SK-N-SH (cell line): Measurements from ENCODE around the gene GRK2. TPM values are rescaled to one million over a fixed set of nuclear protein-coding genes. Genes with fewer than 3 reads are reported as not detected.

Source experiments
- CTCF ChIA-PET: fragments of 300-600, 350-600 bp; formaldehyde crosslinking; extraction: SDS; loops from one replicate; lab custom pipeline; 2021; lab: Yijun Ruan, JAX
- POLR2A ChIA-PET: fragments of 350-600 bp; sonication (Branson Sonifier 250); formaldehyde crosslinking; extraction: SDS; loops from one replicate; lab custom pipeline; 2020; ENCODE audit warnings: antibody characterized with exemption, inconsistent platforms; lab: Yijun Ruan, JAX
- DNase-seq: peaks from one replicate; pipeline ENCODE4 v3.0.0; 2012
- H2AFZ ChIP-seq: fragments of 200-600 bp; sonication (generic); 2 replicates; pipeline ENCODE4 v1.8.1; 2016; ENCODE audit warnings: antibody characterized with exemption, mild to moderate bottlenecking, low read depth
- H3F3A ChIP-seq: fragments of 200-600 bp; sonication (generic); replicated peaks from 2 replicates; pipeline ENCODE3; 2016; ENCODE audit warnings: antibody characterized with exemption, mild to moderate bottlenecking; ENCODE audit not compliant: insufficient read depth
- H3K27ac ChIP-seq, 2 experiments: fragments of 200-500 bp in 1 of 2; fragments of 200-600 bp in 1 of 2; sonication (Bioruptor generic) in 1 of 2; sonication (generic), shearing (Covaris generic) in 1 of 2; 2 replicates each; pipeline versions ENCODE4 v1.5.1 to v1.6.1; 2014 to 2016; ENCODE audit warnings: low read depth in 2 of 2, inconsistent platforms in 1 of 2, low read length in 1 of 2, mild to moderate bottlenecking in 1 of 2, mixed read lengths in 1 of 2
- H3K27me3 ChIP-seq: fragments of 200-600 bp; sonication (generic), shearing (Covaris generic); 2 replicates; pipeline ENCODE4 v1.6.1; 2016; ENCODE audit warnings: mixed run types; ENCODE audit not compliant: insufficient read depth
- H3K36me3 ChIP-seq, 2 experiments: fragments of 200-500 bp in 1 of 2; fragments of 200-600 bp in 1 of 2; sonication (Bioruptor generic) in 1 of 2; sonication (generic) in 1 of 2; replicated peaks in 1 of 2; 2 replicates each; pipeline versions ENCODE3 to v1.5.1; 2014 to 2016; ENCODE audit warnings: low read length in 1 of 2, mild to moderate bottlenecking in 1 of 2; ENCODE audit not compliant: insufficient read depth in 2 of 2, control insufficient read depth in 1 of 2
- H3K4me1 ChIP-seq, 2 experiments: fragments of 200-500 bp in 1 of 2; fragments of 200-600 bp in 1 of 2; sonication (Bioruptor generic) in 1 of 2; sonication (generic), shearing (Covaris generic) in 1 of 2; 2 replicates each; pipeline versions ENCODE4 v1.5.1 to v1.6.1; 2014 to 2016; ENCODE audit warnings: low read depth in 1 of 2, low read length in 1 of 2, mixed run types in 1 of 2; ENCODE audit not compliant: insufficient read depth in 2 of 2, control insufficient read depth in 1 of 2
- H3K4me2 ChIP-seq: fragments of 200-600 bp; sonication (generic), shearing (Covaris generic); 2 replicates; pipeline ENCODE4 v1.6.1; 2017; ENCODE audit warnings: mixed run types
- H3K4me3 ChIP-seq, 2 experiments: fragments of 200-500 bp in 1 of 2; fragments of 200-600 bp in 1 of 2; sonication (Bioruptor generic) in 1 of 2; sonication (generic), shearing (Covaris generic) in 1 of 2; 2 replicates each; pipeline versions ENCODE4 v1.5.1 to v1.8.1; 2014 to 2016; ENCODE audit warnings: low read depth in 2 of 2, inconsistent platforms in 1 of 2, low read length in 1 of 2, mild to moderate bottlenecking in 1 of 2, mixed read lengths in 1 of 2, moderate library complexity in 1 of 2
- H3K79me2 ChIP-seq: fragments of 200-600 bp; sonication (generic); 2 replicates; pipeline ENCODE4 v1.8.1; 2017; ENCODE audit warnings: mild to moderate bottlenecking; ENCODE audit not compliant: insufficient read depth
- H3K9ac ChIP-seq: fragments of 200-600 bp; sonication (generic); 2 replicates; pipeline ENCODE4 v1.6.1; 2017; ENCODE audit warnings: mixed run types
- H3K9me2 ChIP-seq: fragments of 200-600 bp; sonication (generic); 2 replicates; pipeline ENCODE4 v1.6.1; 2017; ENCODE audit warnings: mixed run types
- H3K9me3 ChIP-seq: fragments of 200-600 bp; sonication (generic); 2 replicates; pipeline ENCODE4 v1.6.1; 2017; ENCODE audit warnings: mixed run types, mild to moderate bottlenecking, moderate library complexity
- H4K20me1 ChIP-seq: fragments of 200-600 bp; sonication (generic); 2 replicates; pipeline ENCODE4 v1.6.1; 2017; ENCODE audit warnings: mild to moderate bottlenecking, mixed run types; ENCODE audit not compliant: insufficient read depth
- FOXJ3 ChIP-seq: sonication (generic); formaldehyde crosslinking; IDR thresholded peaks from 2 replicates; pipeline ENCODE4 v1.5.1; 2020; ENCODE audit warnings: mild to moderate bottlenecking, missing genetic modification reagents
- FOXM1 ChIP-seq: IDR thresholded peaks from 2 replicates; pipeline ENCODE4 v1.4.0; 2012; ENCODE audit warnings: low read depth, mild to moderate bottlenecking
- GABPA ChIP-seq: IDR thresholded peaks from 2 replicates; pipeline ENCODE4 v1.4.0; 2012; ENCODE audit warnings: low read depth, mild to moderate bottlenecking
- GATA2 ChIP-seq: sonication (generic); formaldehyde crosslinking; IDR thresholded peaks from 2 replicates; pipeline ENCODE4 v1.5.0; 2020; ENCODE audit warnings: mild to moderate bottlenecking, missing genetic modification reagents
- JUND ChIP-seq: IDR thresholded peaks from 2 replicates; pipeline ENCODE4 v1.4.0; 2012
- MEF2A ChIP-seq: IDR thresholded peaks from 2 replicates; pipeline ENCODE4 v1.4.0; 2012; ENCODE audit warnings: low read depth, borderline replicate concordance
- MXI1 ChIP-seq: IDR thresholded peaks from 2 replicates; pipeline ENCODE4 v1.6.1; 2012; ENCODE audit warnings: mild to moderate bottlenecking, low read depth, low read length, improper control_type of control experiment
- NRF1 ChIP-seq: IDR thresholded peaks from 2 replicates; pipeline ENCODE4 v1.6.1; 2012; ENCODE audit warnings: low read depth, mild to moderate bottlenecking, low read length
- POLR2AphosphoS5 ChIP-seq: IDR thresholded peaks from 2 replicates; pipeline ENCODE4 v1.6.1; 2012; ENCODE audit warnings: low read depth, low read length
- RCOR1 ChIP-seq: fragments of 150-350 bp; IDR thresholded peaks from 2 replicates; pipeline ENCODE4 v1.6.1; 2017; ENCODE audit warnings: antibody characterized with exemption, low read length
- RXRA ChIP-seq: IDR thresholded peaks from 2 replicates; pipeline ENCODE4 v1.4.0; 2012; ENCODE audit warnings: low read depth, mild to moderate bottlenecking, borderline replicate concordance
- SMC3 ChIP-seq: IDR thresholded peaks from 2 replicates; pipeline ENCODE4 v1.6.1; 2012; ENCODE audit warnings: low read depth, low read length, improper control_type of control experiment
- TCF12 ChIP-seq: IDR thresholded peaks from 2 replicates; pipeline ENCODE4 v1.4.0; 2012
- WGBS: methylation state at CpG from one replicate; pipeline ENCODE4 v1.1.6; 2017; ENCODE audit warnings: low lambda C conversion rate; 5-methylcytosine and 5-hydroxymethylcytosine counted together
- polyA plus RNA-seq, 3 experiments: library from polyadenylated mRNA; depleted of rRNA; stranded (reverse); fragments of >200 nt; gene quantifications; 2 replicates each; pipeline ENCODE4 v1.2.3, GENCODE V29; 2012
- TF ChIP-seq, protein P1 (sequence below): fragments of 150-350 bp; IDR thresholded peaks from 2 replicates; pipeline ENCODE4 v1.6.1; 2016; ENCODE audit warnings: mild to moderate bottlenecking, low read depth, low read length
- TF ChIP-seq, protein P2 (sequence below): IDR thresholded peaks from 2 replicates; pipeline ENCODE4 v1.4.0; 2012; ENCODE audit warnings: low read depth, borderline replicate concordance
- TF ChIP-seq, protein P3 (sequence below): IDR thresholded peaks from 2 replicates; pipeline ENCODE4 v1.4.0; 2012; ENCODE audit warnings: low read depth
- TF ChIP-seq, protein P4 (sequence below): fragments of 200-600 bp; sonication (generic); IDR thresholded peaks from 2 replicates; pipeline ENCODE4 v1.6.1; 2017; ENCODE audit warnings: antibody characterized with exemption, mild to moderate bottlenecking, moderate library complexity

The GRK2 gene
- polyA plus RNA-seq, 1 of the 3 experiments (the other 2 are of a cell fraction) = 48.5 TPM

DNA sequence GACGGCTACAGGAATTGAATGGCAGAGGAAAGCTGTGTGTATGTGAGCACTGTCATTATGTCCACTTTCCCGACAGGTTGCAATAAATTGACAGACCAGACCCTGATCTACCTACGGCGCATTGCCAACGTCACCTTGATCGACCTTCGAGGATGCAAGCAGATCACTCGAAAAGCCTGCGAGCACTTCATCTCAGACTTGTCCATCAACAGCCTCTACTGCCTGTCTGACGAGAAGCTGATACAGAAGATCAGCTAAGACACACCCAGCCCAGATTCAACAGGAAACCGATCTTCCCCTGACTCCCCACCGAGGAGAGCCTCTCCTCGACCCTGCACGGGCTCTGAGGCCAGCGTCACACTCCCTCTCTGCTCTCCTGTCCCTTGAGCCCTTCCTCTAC lies 11.5 kb upstream of the GRK2 start:
- H3K4me1 ChIP-seq = no peaks in the 10 kb centered on the region
- H3K9ac ChIP-seq = no peak overlapping the region
- no peaks in the 10 kb centered on the region for H3K9me2 ChIP-seq
- DNase-seq = no peak
- ChIA-PET POLR2A (interaction anchor here (0.9 kb wide), 1 partner anchor 9 kb away, joined by 3 read pairs; no protein-coding TSS in a partner anchor), CTCF (interaction anchor here (1.1 to 1.4 kb wide), 2 partner anchors 96 to 137 kb away, joined by 3 to 4 read pairs; partner anchors contain the start of gene RAD9A)
- no peak overlapping the region for H3K27ac ChIP-seq
- H3K4me3 ChIP-seq = no peak overlapping the region
- 93% methylated on average over 15 of the region's 15 CpGs for WGBS
- H3K27me3 ChIP-seq = no peaks in the 10 kb centered on the region
- H3K36me3 ChIP-seq = peaks cover 46 to 75% of the 10 kb centered on the region in 2 experiments
- H2AFZ ChIP-seq = no peak overlapping the region
- no peaks in the 10 kb centered on the region for H4K20me1 ChIP-seq
- TF ChIP-seq POLR2AphosphoS5 (no peak), FOXM1 (no peak), GABPA (no peak), RCOR1 (no peak), MEF2A (no peak), NRF1 (no peak), TCF12 (no peak), FOXJ3 (CRISPR knock-in tag) (no peak), JUND (no peak), GATA2 (CRISPR knock-in tag) (no peak), MXI1 (no peak), RXRA (no peak), SMC3 (no peak)
- TF ChIP-seq, protein P1, sequence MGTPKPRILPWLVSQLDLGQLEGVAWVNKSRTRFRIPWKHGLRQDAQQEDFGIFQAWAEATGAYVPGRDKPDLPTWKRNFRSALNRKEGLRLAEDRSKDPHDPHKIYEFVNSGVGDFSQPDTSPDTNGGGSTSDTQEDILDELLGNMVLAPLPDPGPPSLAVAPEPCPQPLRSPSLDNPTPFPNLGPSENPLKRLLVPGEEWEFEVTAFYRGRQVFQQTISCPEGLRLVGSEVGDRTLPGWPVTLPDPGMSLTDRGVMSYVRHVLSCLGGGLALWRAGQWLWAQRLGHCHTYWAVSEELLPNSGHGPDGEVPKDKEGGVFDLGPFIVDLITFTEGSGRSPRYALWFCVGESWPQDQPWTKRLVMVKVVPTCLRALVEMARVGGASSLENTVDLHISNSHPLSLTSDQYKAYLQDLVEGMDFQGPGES = no peak
- TF ChIP-seq, protein P2, sequence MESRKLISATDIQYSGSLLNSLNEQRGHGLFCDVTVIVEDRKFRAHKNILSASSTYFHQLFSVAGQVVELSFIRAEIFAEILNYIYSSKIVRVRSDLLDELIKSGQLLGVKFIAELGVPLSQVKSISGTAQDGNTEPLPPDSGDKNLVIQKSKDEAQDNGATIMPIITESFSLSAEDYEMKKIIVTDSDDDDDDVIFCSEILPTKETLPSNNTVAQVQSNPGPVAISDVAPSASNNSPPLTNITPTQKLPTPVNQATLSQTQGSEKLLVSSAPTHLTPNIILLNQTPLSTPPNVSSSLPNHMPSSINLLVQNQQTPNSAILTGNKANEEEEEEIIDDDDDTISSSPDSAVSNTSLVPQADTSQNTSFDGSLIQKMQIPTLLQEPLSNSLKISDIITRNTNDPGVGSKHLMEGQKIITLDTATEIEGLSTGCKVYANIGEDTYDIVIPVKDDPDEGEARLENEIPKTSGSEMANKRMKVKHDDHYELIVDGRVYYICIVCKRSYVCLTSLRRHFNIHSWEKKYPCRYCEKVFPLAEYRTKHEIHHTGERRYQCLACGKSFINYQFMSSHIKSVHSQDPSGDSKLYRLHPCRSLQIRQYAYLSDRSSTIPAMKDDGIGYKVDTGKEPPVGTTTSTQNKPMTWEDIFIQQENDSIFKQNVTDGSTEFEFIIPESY = no peak
- TF ChIP-seq, protein P3, sequence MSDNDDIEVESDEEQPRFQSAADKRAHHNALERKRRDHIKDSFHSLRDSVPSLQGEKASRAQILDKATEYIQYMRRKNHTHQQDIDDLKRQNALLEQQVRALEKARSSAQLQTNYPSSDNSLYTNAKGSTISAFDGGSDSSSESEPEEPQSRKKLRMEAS = no peak
- TF ChIP-seq, protein P4, sequence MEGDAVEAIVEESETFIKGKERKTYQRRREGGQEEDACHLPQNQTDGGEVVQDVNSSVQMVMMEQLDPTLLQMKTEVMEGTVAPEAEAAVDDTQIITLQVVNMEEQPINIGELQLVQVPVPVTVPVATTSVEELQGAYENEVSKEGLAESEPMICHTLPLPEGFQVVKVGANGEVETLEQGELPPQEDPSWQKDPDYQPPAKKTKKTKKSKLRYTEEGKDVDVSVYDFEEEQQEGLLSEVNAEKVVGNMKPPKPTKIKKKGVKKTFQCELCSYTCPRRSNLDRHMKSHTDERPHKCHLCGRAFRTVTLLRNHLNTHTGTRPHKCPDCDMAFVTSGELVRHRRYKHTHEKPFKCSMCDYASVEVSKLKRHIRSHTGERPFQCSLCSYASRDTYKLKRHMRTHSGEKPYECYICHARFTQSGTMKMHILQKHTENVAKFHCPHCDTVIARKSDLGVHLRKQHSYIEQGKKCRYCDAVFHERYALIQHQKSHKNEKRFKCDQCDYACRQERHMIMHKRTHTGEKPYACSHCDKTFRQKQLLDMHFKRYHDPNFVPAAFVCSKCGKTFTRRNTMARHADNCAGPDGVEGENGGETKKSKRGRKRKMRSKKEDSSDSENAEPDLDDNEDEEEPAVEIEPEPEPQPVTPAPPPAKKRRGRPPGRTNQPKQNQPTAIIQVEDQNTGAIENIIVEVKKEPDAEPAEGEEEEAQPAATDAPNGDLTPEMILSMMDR = no peak
- no peak overlapping the region for H3K4me2 ChIP-seq
- no peaks in the 10 kb centered on the region for H3K9me3 ChIP-seq
- no peaks in the 10 kb centered on the region for H3K79me2 ChIP-seq
- peaks cover 13% of the 10 kb centered on the region for H3F3A ChIP-seq
